Activated T-cell treated with anti-CD3 and anti-CD28 coated beads, Interleukin-2, amount 50 U/mL, for 4 hours (primary cell): Measurements from ENCODE around the gene TNFAIP8L2. TPM values are rescaled to one million over a fixed set of nuclear protein-coding genes. Genes with fewer than 3 reads are reported as not detected.
A peak's percentile ranks its signal among the peaks of the same experiment; 100 is the strongest.

Experiments
- ATAC-seq, 2 donors: fragments of 200-7000 bp; cut with Tn5 transposase; one replicate each; pipeline ENCODE4 v1.10.0; 2021
- DNase-seq: peaks from one replicate; pipeline ENCODE4 v3.0.0-alpha.2; 2020
- H3K27me3 Mint-ChIP-seq: one replicate; pipeline ENCODE4 v1.8.0; 2021; ENCODE audit warnings: low read depth, mixed read lengths
- H3K36me3 Mint-ChIP-seq: one replicate; pipeline ENCODE4 v1.8.0; 2022; ENCODE audit warnings: mixed read lengths; ENCODE audit not compliant: insufficient read depth
- H3K4me1 Mint-ChIP-seq: one replicate; pipeline ENCODE4 v1.8.0; 2021; ENCODE audit warnings: low read depth, mixed read lengths
- H3K4me3 Mint-ChIP-seq: one replicate; pipeline ENCODE4 v1.8.0; 2021; ENCODE audit warnings: mild to moderate bottlenecking, moderate library complexity, mixed read lengths
- H3K9me3 Mint-ChIP-seq: one replicate; pipeline ENCODE4 v1.8.0; 2021; ENCODE audit warnings: mixed read lengths
- total RNA-seq, 3 donors: library from RNA; stranded (reverse); gene quantifications; one replicate each; pipeline ENCODE4 v1.2.1, GENCODE V29; 2021

The TNFAIP8L2 gene
- 10 to 100 TPM; 15.8 to 18.3 (median 18.2) TPM for total RNA-seq

GRCh38 chr1:151156515-151156819, at the start of gene TNFAIP8L2:
TNFAIP8L2 (plus strand) TSS chr1:151156649; CDS start chr1:151158698, 2,049 bp downstream.
- peaks cover 45% of the 10 kb centered on the region for H3K4me1 Mint-ChIP-seq
- peak; percentile 65 for DNase-seq
- peaks cover 21% of the 10 kb centered on the region for H3K36me3 Mint-ChIP-seq
- no peaks in the 10 kb centered on the region for H3K27me3 Mint-ChIP-seq
- no peaks in the 10 kb centered on the region for H3K9me3 Mint-ChIP-seq
- peak within 1 kb of the TSS; percentile 99 for H3K4me3 Mint-ChIP-seq
- peak; percentile 88 to 89 for ATAC-seq

GRCh38 chr1:151106894-151107293, 49.6 kb upstream of the TNFAIP8L2 start:
- no peaks in the 10 kb centered on the region for H3K27me3 Mint-ChIP-seq
- ATAC-seq, result no peak
- no peak overlapping the region for H3K4me3 Mint-ChIP-seq
- H3K9me3 Mint-ChIP-seq, result no peaks in the 10 kb centered on the region
- H3K4me1 Mint-ChIP-seq, result no peaks in the 10 kb centered on the region
- DNase-seq, result no peak
- H3K36me3 Mint-ChIP-seq, result peaks cover 8% of the 10 kb centered on the region

DNA sequence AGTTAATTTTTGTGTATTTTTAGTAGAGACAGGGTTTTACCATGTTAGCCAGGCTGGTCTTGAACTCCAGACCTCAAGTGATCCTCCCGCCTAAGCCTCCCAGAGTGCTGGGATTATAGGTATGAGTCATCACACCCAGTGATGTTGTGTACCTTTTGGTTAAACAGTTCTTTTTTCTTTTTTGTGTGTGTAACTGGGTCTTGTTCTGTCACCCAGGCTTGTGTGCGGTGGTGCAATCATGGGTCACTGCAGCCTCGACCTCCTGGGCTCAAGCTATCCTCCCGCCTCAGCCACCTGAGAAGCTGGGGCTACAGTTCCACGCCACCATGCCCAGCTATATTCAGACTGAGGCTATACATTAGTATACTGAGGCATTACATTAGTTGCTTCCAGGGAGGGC, 48.1 kb upstream of the TNFAIP8L2 start:
- DNase-seq (no peak), ATAC-seq (no peak)
- no peaks in the 10 kb centered on the region for H3K27me3 Mint-ChIP-seq
- H3K4me1 Mint-ChIP-seq, result no peaks in the 10 kb centered on the region
- H3K36me3 Mint-ChIP-seq, result peaks cover 8% of the 10 kb centered on the region
- no peak overlapping the region for H3K4me3 Mint-ChIP-seq
- no peaks in the 10 kb centered on the region for H3K9me3 Mint-ChIP-seq

DNA sequence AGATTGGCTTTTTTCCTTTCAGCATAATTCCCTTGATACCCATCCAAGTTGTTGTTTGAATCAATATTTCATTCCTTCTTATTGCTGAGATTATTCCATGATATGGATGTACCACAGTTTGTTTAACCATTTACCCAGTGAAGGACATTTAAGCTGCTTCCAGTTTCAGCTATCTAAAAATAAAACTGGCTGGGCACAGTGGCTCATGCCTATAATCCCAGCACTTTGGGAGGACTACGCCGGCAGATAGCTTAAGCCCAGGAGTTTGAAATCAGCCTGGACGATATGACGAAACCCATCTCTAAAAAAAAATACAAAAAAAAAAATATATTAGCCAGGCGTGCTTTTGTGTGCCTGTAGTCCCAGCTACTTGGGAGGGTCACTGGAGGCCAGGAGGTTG, 42.6 kb upstream of the TNFAIP8L2 start:
- H3K9me3 Mint-ChIP-seq, result no peaks in the 10 kb centered on the region
- ATAC-seq (no peak), DNase-seq (no peak)
- H3K4me1 Mint-ChIP-seq, result no peaks in the 10 kb centered on the region
- H3K36me3 Mint-ChIP-seq, result peaks cover 9% of the 10 kb centered on the region
- H3K4me3 Mint-ChIP-seq, result no peak overlapping the region
- H3K27me3 Mint-ChIP-seq, result no peaks in the 10 kb centered on the region

- no peak for DNase-seq
- ATAC-seq, result no peak
- Mint-ChIP-seq H3K36me3 (peaks cover 16% of the 10 kb centered on the region), H3K27me3 (no peaks in the 10 kb centered on the region), H3K4me3 (no peak overlapping the region), H3K9me3 (no peaks in the 10 kb centered on the region), H3K4me1 (peaks cover 7% of the 10 kb centered on the region)
These were observed 31.6 kb upstream of the TNFAIP8L2 start for GRCh38 chr1:151124763-151125403.

- DNase-seq, result no peak
- Mint-ChIP-seq H3K36me3 (peaks cover 8% of the 10 kb centered on the region), H3K4me3 (no peak overlapping the region), H3K27me3 (peaks cover 8% of the 10 kb centered on the region), H3K4me1 (peaks cover 17% of the 10 kb centered on the region), H3K9me3 (no peaks in the 10 kb centered on the region)
- ATAC-seq, result no peak
These were observed 27.6 kb upstream of the TNFAIP8L2 start for GRCh38 chr1:151128800-151129199.

DNA sequence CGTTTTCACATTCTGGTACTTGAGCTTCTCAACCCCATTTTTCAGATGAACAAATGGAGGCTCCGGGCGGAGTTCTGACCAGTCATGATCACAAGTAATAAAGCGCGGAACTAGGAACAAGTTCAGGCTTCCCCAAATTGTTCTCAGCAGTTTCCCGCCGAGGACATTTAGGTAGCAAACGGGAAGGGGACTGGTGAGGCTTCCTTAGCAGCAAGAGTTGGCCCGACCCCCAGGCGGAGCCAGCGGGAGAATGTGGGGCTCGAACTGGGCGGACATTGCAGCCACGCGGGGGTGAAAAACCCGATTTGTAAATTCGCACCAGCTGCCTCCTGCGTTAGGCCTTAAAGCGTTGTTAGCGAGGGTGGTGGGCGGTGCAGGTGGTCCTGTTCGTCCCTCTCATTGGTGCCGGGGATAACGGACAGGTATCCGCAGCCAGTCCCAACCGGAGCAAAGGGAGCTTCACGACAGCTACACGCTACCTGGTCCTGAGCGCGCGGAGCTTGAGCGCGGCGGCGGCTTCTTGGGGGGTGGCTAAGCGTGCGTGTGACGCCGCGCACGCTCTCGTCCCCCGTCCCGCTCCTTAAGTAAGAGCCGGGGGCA, 25.4 kb upstream of the TNFAIP8L2 start:
- Mint-ChIP-seq H3K27me3 (peaks cover 8% of the 10 kb centered on the region), H3K4me1 (peaks cover 9% of the 10 kb centered on the region), H3K4me3 (peak overlapping the region; percentile 75), H3K36me3 (no peaks in the 10 kb centered on the region), H3K9me3 (no peaks in the 10 kb centered on the region)
- DNase-seq (peak; percentile 74), ATAC-seq (peak; percentile 100)

- H3K4me1 Mint-ChIP-seq, result peaks cover 9% of the 10 kb centered on the region
- ATAC-seq, result no peak
- H3K36me3 Mint-ChIP-seq, result no peaks in the 10 kb centered on the region
- H3K27me3 Mint-ChIP-seq, result peaks cover 8% of the 10 kb centered on the region
- DNase-seq, result no peak
- H3K9me3 Mint-ChIP-seq, result no peaks in the 10 kb centered on the region
- peak overlapping the region; percentile 75 for H3K4me3 Mint-ChIP-seq
These were observed 24.6 kb upstream of the TNFAIP8L2 start for GRCh38 chr1:151131701-151132334.

- H3K36me3 Mint-ChIP-seq, result no peaks in the 10 kb centered on the region
- DNase-seq, result no peak
- no peak for ATAC-seq
- peaks cover 8% of the 10 kb centered on the region for H3K27me3 Mint-ChIP-seq
- no peak overlapping the region for H3K4me3 Mint-ChIP-seq
- H3K4me1 Mint-ChIP-seq, result peaks cover 9% of the 10 kb centered on the region
- H3K9me3 Mint-ChIP-seq, result no peaks in the 10 kb centered on the region
These were observed 24.0 kb upstream of the TNFAIP8L2 start for GRCh38 chr1:151132335-151133017.

- ATAC-seq (no peak), DNase-seq (no peak)
- peaks cover 9% of the 10 kb centered on the region for H3K4me1 Mint-ChIP-seq
- H3K4me3 Mint-ChIP-seq, result no peak overlapping the region
- H3K27me3 Mint-ChIP-seq, result peaks cover 8% of the 10 kb centered on the region
- H3K9me3 Mint-ChIP-seq, result no peaks in the 10 kb centered on the region
- no peaks in the 10 kb centered on the region for H3K36me3 Mint-ChIP-seq
These were observed 23.2 kb upstream of the TNFAIP8L2 start for GRCh38 chr1:151133018-151133806.

DNA sequence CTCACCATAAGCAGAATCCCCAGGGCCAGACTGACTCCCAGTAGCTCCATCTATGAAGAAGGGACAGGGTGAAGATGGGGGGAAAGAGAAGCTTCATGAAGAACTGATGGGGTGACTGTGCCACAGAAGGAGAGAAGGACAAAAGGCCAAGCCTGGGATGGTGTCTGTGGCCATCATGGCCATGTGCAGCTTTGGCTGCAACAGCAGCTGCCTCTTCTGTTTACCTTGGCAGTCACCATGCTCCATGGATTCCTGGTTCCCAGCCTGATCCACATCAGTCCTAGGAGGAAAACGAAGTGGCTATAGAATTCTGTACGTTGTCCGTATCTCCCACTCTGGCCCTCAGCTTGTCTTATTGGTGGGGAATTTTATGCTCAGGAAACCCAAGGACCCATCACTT, 22.1 kb upstream of the TNFAIP8L2 start:
- Mint-ChIP-seq H3K9me3 (no peaks in the 10 kb centered on the region), H3K27me3 (peaks cover 8% of the 10 kb centered on the region), H3K36me3 (no peaks in the 10 kb centered on the region), H3K4me3 (no peak overlapping the region), H3K4me1 (peaks cover 9% of the 10 kb centered on the region)
- DNase-seq, result no peak
- no peak for ATAC-seq

DNA sequence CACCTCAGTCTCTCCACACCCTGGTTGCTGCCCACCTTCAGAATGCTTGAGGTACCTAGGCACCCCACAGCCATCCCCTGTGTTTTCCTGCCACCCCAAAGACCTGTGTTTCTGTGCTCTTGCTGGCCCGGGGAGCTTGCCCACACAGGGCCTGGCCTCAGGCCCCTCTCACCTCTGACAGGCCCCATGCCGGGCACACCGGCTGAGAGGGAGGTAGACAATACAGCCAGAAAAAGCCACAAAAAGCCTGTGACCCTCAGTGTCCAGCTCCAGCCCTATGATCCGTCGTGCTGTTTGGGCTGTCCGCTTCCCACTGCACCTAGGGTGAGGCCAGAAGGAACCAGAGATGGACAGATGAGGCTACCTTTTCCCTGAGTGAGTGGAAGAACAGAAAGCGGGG, 21.5 kb upstream of the TNFAIP8L2 start:
- H3K36me3 Mint-ChIP-seq, result no peaks in the 10 kb centered on the region
- H3K27me3 Mint-ChIP-seq, result peaks cover 8% of the 10 kb centered on the region
- ATAC-seq, result no peak
- no peak overlapping the region for H3K4me3 Mint-ChIP-seq
- H3K9me3 Mint-ChIP-seq, result no peaks in the 10 kb centered on the region
- peaks cover 9% of the 10 kb centered on the region for H3K4me1 Mint-ChIP-seq
- DNase-seq, result no peak

- no peaks in the 10 kb centered on the region for H3K36me3 Mint-ChIP-seq
- H3K9me3 Mint-ChIP-seq, result no peaks in the 10 kb centered on the region
- H3K27me3 Mint-ChIP-seq, result peaks cover 8% of the 10 kb centered on the region
- no peak for ATAC-seq
- H3K4me3 Mint-ChIP-seq, result no peak overlapping the region
- peaks cover 9% of the 10 kb centered on the region for H3K4me1 Mint-ChIP-seq
- no peak for DNase-seq
These were observed 20.7 kb upstream of the TNFAIP8L2 start for GRCh38 chr1:151135433-151136385.
